ENCODE results near the gene SYNDIG1L. TPM values are rescaled to one million over a fixed set of nuclear protein-coding genes. Genes with fewer than 3 reads are reported as not detected.

SYNDIG1L gene
- total and polyA plus RNA-seq, 2 donors = 0.19 TPM; not detected in 1

- Histone ChIP-seq H3K4me3 (ENCODE audit: low read depth, low read length) (no peak overlapping the region), H3K36me3 (ENCODE audit: insufficient read depth) (no peaks in the 10 kb centered on the region), H3K4me1 (ENCODE audit: insufficient read depth) (no peaks in the 10 kb centered on the region), H3K27ac (ENCODE audit: low read depth) (no peak overlapping the region)
- DNase-seq (ENCODE audit: extremely low spot score) = no peak
- 89% methylated on average over 17 of the region's 17 CpGs for whole genome bisulfite sequencing
These were observed 18.8 kb downstream of the SYNDIG1L start for GRCh38 chr14:74407021-74407800.

GRCh38 chr14:74405663-74406062, 20.3 kb downstream of the SYNDIG1L start:
- no peaks in the 10 kb centered on the region for H3K36me3 ChIP-seq (ENCODE audit: insufficient read depth)
- DNase-seq (ENCODE audit: extremely low spot score) = no peak
- H3K4me3 ChIP-seq (ENCODE audit: low read depth, low read length) = no peak overlapping the region
- H3K27ac ChIP-seq (ENCODE audit: low read depth) = no peak overlapping the region
- H3K4me1 ChIP-seq (ENCODE audit: insufficient read depth) = peaks cover 2% of the 10 kb centered on the region
- WGBS = 83% methylated on average over 4 of the region's 4 CpGs

- no peak for DNase-seq (ENCODE audit: extremely low spot score)
- Histone ChIP-seq H3K4me3 (ENCODE audit: low read depth, low read length) (no peak overlapping the region), H3K4me1 (ENCODE audit: insufficient read depth) (peaks cover 2% of the 10 kb centered on the region), H3K36me3 (ENCODE audit: insufficient read depth) (no peaks in the 10 kb centered on the region), H3K27ac (ENCODE audit: low read depth) (no peak overlapping the region)
- WGBS = 68% methylated on average over 7 of the region's 7 CpGs
These were observed 21.6 kb downstream of the SYNDIG1L start for GRCh38 chr14:74404435-74404834.

DNA sequence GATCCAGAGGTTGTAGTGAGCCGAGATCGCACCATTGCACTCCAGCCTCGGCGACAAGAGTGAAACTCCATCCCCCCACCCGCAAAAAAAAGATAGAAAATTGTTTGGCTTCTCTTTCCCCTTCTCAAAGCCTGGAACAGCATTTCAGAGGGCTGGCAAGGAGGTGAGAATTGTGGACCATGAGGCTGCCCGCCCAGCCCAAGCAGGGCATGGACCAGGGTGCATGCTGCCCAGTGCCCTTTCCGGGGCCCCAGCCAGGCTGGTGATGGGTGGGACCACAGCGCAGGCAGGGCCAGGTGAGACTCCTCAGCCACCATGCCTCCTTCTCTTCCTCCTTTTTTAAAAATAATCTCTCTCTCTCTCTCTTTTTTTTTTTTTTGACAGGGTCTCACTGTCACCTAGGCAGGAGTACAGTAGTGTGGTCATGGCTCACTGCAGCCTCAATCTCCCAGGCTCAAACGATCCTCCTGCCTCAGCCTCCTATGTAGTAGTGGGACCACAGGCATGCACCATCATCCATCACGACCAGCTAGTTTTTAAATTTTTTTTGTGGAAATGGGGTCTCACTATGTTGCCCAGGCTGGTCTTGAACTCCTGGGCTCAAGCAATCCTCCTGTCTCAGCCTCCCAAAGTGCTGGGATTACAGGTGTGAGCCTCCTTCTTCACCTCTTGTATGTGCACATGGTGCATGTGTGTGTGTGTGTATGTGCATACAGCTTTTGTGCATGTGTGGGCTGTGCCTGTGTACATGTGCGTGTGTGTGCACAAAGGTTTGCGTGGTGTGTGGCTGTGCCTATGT, 22.2 kb downstream of the SYNDIG1L start:
- Histone ChIP-seq H3K4me3 (ENCODE audit: low read depth, low read length) (no peak overlapping the region), H3K4me1 (ENCODE audit: insufficient read depth) (peaks cover 2% of the 10 kb centered on the region)

GRCh38 chr14:74402401-74403251, 23.4 kb downstream of the SYNDIG1L start:
- DNase-seq (ENCODE audit: extremely low spot score) = no peak
- peaks cover 2% of the 10 kb centered on the region for H3K4me1 ChIP-seq (ENCODE audit: insufficient read depth)
- no peaks in the 10 kb centered on the region for H3K36me3 ChIP-seq (ENCODE audit: insufficient read depth)
- no peak overlapping the region for H3K27ac ChIP-seq (ENCODE audit: low read depth)
- WGBS = 54% methylated on average over 10 of the region's 10 CpGs
- no peak overlapping the region for H3K4me3 ChIP-seq (ENCODE audit: low read depth, low read length)

More for the DNA sequence above, 22.2 kb downstream of the SYNDIG1L start:
- no peak for DNase-seq (ENCODE audit: extremely low spot score)
- H3K27ac ChIP-seq (ENCODE audit: low read depth) = no peak overlapping the region
- 88% methylated on average over 12 of the region's 12 CpGs for WGBS
- H3K36me3 ChIP-seq (ENCODE audit: insufficient read depth) = no peaks in the 10 kb centered on the region

GRCh38 chr14:74401504-74402241, 24.3 kb downstream of the SYNDIG1L start:
- H3K27ac ChIP-seq (ENCODE audit: low read depth) = no peak overlapping the region
- no peak for DNase-seq (ENCODE audit: extremely low spot score)
- H3K4me1 ChIP-seq (ENCODE audit: insufficient read depth) = peaks cover 2% of the 10 kb centered on the region
- WGBS = 6% methylated on average over 12 of the region's 12 CpGs
- no peak overlapping the region for H3K4me3 ChIP-seq (ENCODE audit: low read depth, low read length)
- H3K36me3 ChIP-seq (ENCODE audit: insufficient read depth) = no peaks in the 10 kb centered on the region

GRCh38 chr14:74400919-74401503, 25.0 kb downstream of the SYNDIG1L start:
- DNase-seq (ENCODE audit: extremely low spot score) = no peak
- peaks cover 2% of the 10 kb centered on the region for H3K4me1 ChIP-seq (ENCODE audit: insufficient read depth)
- no peak overlapping the region for H3K4me3 ChIP-seq (ENCODE audit: low read depth, low read length)
- H3K36me3 ChIP-seq (ENCODE audit: insufficient read depth) = no peaks in the 10 kb centered on the region
- WGBS = 40% methylated on average over 8 of the region's 8 CpGs
- H3K27ac ChIP-seq (ENCODE audit: low read depth) = no peak overlapping the region

- no peak overlapping the region for H3K4me3 ChIP-seq (ENCODE audit: low read depth, low read length)
- peaks cover 2% of the 10 kb centered on the region for H3K4me1 ChIP-seq (ENCODE audit: insufficient read depth)
- H3K36me3 ChIP-seq (ENCODE audit: insufficient read depth) = no peaks in the 10 kb centered on the region
- no peak overlapping the region for H3K27ac ChIP-seq (ENCODE audit: low read depth)
- 47% methylated on average over 13 of the region's 13 CpGs for WGBS
- no peak for DNase-seq (ENCODE audit: extremely low spot score)
These were observed 25.9 kb downstream of the SYNDIG1L start for GRCh38 chr14:74400031-74400685.

DNA sequence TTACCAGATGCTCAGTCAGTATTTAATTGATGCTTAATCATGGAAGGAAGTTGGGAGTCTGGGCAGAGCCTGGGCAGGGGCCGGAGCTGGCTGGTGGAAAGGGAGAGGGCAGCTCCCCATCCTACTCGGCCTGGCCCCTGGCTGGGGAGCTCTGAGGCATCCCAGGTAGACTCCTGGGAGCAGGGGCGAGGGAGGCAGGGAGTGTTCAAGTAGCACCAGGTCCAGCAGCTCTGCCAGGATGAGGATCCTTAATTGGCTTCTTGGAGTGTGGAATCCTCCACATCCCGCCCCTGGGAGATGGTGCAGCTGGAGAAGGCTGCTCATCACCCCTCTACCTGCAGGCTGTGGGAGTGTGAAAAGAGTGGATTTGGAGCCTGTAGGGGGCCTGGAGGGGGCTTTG, 30.9 kb downstream of the SYNDIG1L start:
- WGBS = 48% methylated on average over 4 of the region's 4 CpGs
- no peak overlapping the region for H3K27ac ChIP-seq (ENCODE audit: low read depth)
- H3K36me3 ChIP-seq (ENCODE audit: insufficient read depth) = no peaks in the 10 kb centered on the region
- no peak for DNase-seq (ENCODE audit: extremely low spot score)
- no peaks in the 10 kb centered on the region for H3K4me1 ChIP-seq (ENCODE audit: insufficient read depth)
- H3K4me3 ChIP-seq (ENCODE audit: low read depth, low read length) = no peak overlapping the region

DNA sequence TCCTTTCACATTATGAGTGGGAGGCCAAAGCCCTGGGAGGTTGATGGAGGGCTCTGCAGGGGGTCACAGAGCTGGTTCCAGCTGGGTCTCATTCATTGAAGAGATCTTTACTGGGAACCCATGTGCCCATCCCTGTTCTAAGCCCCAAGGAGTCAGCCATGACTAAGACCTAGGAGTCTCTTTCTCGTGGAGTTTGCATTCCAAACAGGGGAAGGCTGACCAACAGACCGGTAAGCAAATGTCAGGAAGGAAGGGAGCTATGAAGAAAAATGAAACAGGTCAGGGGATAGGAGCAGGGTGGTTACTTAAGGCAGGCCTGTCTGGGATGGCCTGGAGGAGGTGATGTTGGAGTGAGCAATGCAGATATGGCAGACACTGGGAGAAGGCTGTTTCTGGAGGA, 31.5 kb downstream of the SYNDIG1L start:
- H3K4me1 ChIP-seq (ENCODE audit: insufficient read depth) = no peaks in the 10 kb centered on the region
- H3K27ac ChIP-seq (ENCODE audit: low read depth) = no peak overlapping the region
- DNase-seq (ENCODE audit: extremely low spot score) = no peak
- H3K4me3 ChIP-seq (ENCODE audit: low read depth, low read length) = no peak overlapping the region
- H3K36me3 ChIP-seq (ENCODE audit: insufficient read depth) = no peaks in the 10 kb centered on the region
- WGBS = 56% methylated on average over 2 of the region's 2 CpGs

GRCh38 chr14:74392616-74393570, 33.1 kb downstream of the SYNDIG1L start:
- Histone ChIP-seq H3K4me1 (ENCODE audit: insufficient read depth) (no peaks in the 10 kb centered on the region), H3K4me3 (ENCODE audit: low read depth, low read length) (no peak overlapping the region), H3K36me3 (ENCODE audit: insufficient read depth) (no peaks in the 10 kb centered on the region), H3K27ac (ENCODE audit: low read depth) (no peak overlapping the region)
- DNase-seq (ENCODE audit: extremely low spot score) = no peak
- WGBS = 77% methylated on average over 16 of the region's 16 CpGs
